Brain microvascular endothelial cell (primary cell): ENCODE data around the gene COL13A1.
A peak's percentile ranks its signal among the peaks of the same experiment; 100 is the strongest.

ENCODE experiments used
- DNase-seq: peaks from one replicate; pipeline ENCODE4 v3.0.0-alpha.2; 2020
- H3K27ac ChIP-seq: fragments of 250-450 bp; sonication (Bioruptor Pico); 2 replicates; pipeline ENCODE4 v1.5.1; 2020; ENCODE audit warnings: mild to moderate bottlenecking, moderate library complexity
- H3K27me3 ChIP-seq: fragments of 250-450 bp; sonication (Bioruptor Pico); replicated peaks from 2 replicates; pipeline ENCODE4 v1.5.1; 2020; ENCODE audit warnings: mild to moderate bottlenecking
- H3K36me3 ChIP-seq: fragments of 250-450 bp; sonication (Bioruptor Pico); replicated peaks from 2 replicates; pipeline ENCODE4 v1.5.1; 2020; ENCODE audit warnings: mild to moderate bottlenecking
- H3K4me3 ChIP-seq: 2 replicates; pipeline ENCODE4 v1.5.1; 2011; ENCODE audit warnings: low read depth, mild to moderate bottlenecking, control low read depth, low read length, moderate library complexity
- in situ Hi-C: cut with HindIII; loops from 2 replicates; pipeline ENCODE4 v1.10.0; 2017; ENCODE audit warnings: low sequenced_read_pairs, low pct_ligation_motif_present
- TF ChIP-seq, protein P1 (sequence below): IDR thresholded peaks from 2 replicates; pipeline ENCODE4 v1.5.1; 2011; ENCODE audit warnings: low read depth, mild to moderate bottlenecking, moderate library complexity, low read length, control low read depth, inconsistent platforms; ENCODE audit errors: missing control alignments

COL13A1 gene

DNA sequence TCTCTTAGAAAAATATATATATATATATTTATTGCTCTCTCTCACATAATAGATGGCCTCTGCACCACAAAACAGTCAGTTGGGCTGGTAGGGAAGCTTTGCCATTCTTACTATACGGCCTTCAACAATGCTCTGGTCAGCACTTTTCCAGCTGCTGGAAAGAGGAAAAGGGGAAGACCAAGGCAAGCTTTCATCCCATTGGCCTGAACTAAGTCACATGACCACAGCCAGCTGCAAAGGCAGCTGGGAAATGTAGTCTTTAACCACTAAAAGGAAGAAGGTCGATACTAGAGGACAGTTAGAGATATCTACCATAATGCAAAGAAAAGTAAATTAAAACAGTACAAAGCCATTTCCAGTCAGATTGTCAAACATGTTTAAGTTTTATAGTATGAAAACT, 192.6 kb downstream of the COL13A1 start:
- H3K27ac ChIP-seq: no peak overlapping the region
- peak; percentile 55 for DNase-seq
- H3K36me3 ChIP-seq: no peaks in the 10 kb centered on the region
- peaks cover 12% of the 10 kb centered on the region for H3K27me3 ChIP-seq
- TF ChIP-seq, protein P1, sequence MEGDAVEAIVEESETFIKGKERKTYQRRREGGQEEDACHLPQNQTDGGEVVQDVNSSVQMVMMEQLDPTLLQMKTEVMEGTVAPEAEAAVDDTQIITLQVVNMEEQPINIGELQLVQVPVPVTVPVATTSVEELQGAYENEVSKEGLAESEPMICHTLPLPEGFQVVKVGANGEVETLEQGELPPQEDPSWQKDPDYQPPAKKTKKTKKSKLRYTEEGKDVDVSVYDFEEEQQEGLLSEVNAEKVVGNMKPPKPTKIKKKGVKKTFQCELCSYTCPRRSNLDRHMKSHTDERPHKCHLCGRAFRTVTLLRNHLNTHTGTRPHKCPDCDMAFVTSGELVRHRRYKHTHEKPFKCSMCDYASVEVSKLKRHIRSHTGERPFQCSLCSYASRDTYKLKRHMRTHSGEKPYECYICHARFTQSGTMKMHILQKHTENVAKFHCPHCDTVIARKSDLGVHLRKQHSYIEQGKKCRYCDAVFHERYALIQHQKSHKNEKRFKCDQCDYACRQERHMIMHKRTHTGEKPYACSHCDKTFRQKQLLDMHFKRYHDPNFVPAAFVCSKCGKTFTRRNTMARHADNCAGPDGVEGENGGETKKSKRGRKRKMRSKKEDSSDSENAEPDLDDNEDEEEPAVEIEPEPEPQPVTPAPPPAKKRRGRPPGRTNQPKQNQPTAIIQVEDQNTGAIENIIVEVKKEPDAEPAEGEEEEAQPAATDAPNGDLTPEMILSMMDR: no peak
- H3K4me3 ChIP-seq: no peak overlapping the region
- in situ Hi-C loops: no loop called here

DNA sequence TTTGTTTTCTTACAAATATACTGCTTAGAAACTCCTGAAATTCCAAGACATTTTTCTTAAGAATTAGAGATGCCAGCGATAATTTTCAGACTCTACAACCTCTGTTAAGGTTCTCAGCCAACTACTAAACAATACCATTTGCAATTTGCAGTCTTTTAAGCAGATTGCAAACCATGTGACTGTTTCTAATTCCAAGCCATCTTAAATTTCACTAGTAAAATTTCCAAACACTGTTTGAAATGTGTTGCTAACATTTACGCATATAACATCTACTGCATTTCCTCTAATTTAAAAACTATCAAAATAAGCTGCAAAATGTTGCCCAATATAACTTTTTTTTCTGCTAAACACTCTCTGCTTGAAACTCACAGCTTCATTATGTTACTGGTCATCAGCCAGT, 194.9 kb downstream of the COL13A1 start:
- no peak for DNase-seq
- TF ChIP-seq, protein P1: no peak
- Histone ChIP-seq H3K4me3 (no peak overlapping the region), H3K36me3 (no peaks in the 10 kb centered on the region), H3K27me3 (peaks cover 12% of the 10 kb centered on the region), H3K27ac (no peak overlapping the region)
- in situ Hi-C loops: no loop called here

DNA sequence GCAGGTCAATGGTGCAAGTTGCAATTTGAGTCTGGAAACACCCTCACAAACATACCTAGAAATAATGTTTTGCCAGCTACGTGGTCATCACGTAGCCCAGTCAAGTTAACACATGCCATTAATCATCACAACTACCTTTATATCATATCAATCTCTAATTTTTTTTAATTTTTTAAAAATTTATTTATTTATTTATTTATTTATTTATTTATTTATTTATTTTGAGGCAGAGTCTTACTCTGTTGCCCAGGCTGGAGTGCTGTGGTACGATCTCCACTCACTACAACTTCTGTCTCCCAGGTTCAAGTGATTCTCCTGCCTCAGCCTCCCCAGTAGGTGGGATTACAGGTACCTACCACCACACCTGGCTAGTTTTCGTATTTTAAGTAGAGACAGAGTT, 198.6 kb downstream of the COL13A1 start:
- Histone ChIP-seq H3K27ac (no peak overlapping the region), H3K36me3 (no peaks in the 10 kb centered on the region), H3K4me3 (no peak overlapping the region), H3K27me3 (peaks cover 11% of the 10 kb centered on the region)
- TF ChIP-seq, protein P1: no peak
- DNase-seq: no peak
- in situ Hi-C loops: no loop called here

DNA sequence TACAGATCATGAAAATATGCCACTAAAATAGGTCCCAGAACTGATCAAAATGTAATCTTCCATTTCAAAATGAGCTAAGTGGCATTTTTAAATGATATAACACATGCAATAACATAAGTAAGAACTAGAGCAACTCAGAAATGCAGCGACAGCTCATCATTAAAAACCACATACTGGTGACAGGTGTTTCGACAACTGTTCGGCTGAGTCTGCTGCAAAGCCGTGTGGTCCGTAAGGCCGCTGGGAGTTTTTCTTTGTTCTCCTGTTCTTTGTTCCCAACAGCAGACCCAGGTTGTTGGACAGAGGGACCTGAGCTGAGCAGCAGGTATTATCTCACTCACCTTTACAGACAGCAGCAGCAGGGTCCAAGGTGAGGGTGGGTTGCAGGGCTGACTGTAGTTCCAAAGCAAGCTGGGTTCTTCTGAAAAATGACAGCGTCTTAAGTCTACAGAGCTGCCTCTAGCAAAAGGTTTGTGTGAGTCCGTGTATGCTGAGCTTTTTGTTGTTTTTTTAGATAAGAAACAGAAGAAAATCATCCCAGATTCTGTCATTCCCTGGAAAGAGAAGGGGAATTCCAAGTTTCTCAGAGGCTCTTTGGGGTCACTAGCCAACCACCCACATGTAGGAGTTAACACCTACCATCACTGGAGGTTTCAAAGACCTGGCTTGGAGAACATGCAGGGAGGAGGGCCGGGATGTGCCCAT, 205.6 kb downstream of the COL13A1 start:
- in situ Hi-C loops: no loop called here
- no peaks in the 10 kb centered on the region for H3K36me3 ChIP-seq
- H3K4me3 ChIP-seq: no peak overlapping the region
- DNase-seq: no peak
- H3K27me3 ChIP-seq: peaks cover 20% of the 10 kb centered on the region
- TF ChIP-seq, protein P1: no peak
- no peak overlapping the region for H3K27ac ChIP-seq
